D341Med (cell line): ENCODE measurements around the gene SNX9.

ENCODE experiments used
- DNase-seq: peaks from one replicate; pipeline ENCODE4 v3.0.0; 2012; ENCODE audit warnings: low spot score

SNX9 gene

DNA sequence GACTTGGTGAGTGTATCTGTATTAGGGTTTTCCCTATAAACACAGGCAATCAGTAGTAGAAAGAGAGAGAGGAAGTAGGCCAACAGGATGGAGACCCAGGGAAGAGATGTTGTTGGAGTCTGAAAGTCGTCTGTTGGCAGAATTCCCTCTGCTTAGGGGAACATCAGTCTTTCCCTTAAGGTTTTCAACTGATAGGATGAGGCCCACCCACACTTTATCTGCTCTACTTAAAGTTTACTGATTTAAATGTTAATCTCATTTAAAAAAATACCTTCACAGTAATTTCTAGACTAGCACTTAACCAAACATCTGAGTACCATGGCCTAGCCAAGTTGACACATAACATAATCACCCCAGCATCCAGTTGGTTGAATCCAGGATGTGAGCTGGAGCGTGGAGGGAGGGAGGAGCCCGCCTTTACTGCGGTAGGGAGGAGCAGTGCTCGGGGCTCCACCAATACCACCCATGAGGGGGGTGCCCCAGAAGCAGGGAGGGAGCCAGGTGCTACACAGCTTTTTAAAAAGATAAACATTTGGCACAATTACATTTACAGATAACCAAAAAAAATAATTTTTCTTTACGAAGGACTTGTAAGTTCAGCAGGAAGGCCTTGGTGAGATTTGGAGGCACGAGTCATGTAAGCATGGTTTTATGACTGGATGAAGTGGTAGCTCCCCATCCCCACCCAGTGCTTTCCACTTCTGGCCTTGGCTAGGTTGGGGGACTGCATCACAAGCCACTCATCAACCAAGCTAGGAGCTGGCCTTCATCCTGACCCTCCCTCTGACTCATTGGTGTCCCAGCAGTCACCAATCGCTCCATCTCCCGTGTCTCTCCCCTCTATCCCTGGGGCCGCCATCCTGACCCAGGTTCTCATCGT is 18.4 kb upstream of the SNX9 start:
- no peak for DNase-seq

DNA sequence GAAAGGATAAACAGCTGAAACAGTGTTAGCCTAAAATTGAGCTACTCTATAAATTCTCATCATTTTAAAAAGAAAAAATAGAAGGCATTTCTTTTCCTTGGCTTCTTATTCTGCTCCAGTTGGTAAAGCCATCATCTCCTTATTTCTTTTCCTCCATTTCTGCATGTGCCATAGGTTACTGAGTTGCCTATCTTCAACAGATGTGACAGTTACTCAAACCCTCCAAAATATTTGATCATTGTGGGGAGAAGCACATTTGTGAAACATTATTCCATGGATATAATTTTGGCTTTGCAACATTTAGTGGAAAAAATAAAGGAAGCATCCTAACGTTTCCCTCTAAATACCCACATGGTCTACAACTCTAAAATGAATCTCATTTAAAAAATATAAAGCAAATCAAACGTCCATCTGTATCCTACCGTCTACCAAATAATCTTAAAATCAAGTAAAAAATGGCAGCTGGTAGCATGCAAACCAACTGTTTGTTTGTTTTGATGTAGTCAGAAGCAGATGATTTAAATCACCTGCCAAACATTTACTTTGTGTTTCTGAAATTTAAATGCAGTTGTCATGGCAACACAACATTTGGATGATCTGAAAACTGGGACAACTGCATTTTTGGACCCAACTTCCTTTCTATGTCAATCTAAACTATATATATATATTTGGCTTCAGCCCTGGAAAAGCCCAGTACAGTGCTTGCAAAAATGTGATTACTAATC is 16.8 kb upstream of the SNX9 start:
- DNase-seq: no peak

DNA sequence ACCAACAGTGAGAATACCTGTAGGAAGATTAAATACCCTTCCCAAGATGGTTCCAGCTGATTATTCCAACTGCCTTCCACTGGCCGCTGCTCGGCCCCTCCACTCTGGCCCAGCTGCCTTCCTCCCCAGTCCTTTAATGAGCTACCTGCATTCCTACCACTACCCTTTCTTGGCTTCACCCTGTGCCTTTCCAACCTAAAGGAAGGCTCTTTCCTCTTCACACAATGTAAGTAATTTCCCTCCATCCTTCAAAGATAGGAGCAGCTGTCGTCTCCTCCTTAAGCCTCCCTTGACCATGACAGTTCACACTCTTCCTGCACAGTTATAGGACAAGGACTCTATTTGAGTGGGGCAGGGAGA is 16.2 kb upstream of the SNX9 start:
- no peak for DNase-seq

DNA sequence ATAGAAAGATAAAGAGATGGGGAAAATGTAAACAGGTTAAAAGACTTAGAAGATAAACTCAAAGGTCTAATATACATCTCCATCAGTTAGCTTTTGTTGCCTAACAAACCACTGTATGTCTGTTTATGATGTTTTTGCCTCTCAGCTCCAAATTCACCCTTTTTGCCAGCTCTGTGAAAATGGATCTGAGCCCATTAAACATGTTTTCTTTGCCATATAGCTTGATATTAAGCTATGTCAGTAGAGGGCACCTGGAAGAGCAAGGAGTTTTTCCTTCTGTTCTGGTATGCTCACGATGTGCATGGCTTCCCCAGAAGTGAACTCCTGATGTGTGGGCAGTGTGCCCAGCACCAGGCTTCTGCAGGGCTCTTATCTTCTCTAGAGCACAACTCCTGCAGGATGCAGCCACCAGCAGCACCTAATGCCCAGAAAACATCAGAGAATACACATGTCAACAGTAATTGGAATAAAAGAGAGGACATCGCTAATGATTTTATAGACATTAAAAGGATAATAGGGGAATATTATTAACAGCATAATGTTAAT is 14.6 kb upstream of the SNX9 start:
- no peak for DNase-seq

DNA sequence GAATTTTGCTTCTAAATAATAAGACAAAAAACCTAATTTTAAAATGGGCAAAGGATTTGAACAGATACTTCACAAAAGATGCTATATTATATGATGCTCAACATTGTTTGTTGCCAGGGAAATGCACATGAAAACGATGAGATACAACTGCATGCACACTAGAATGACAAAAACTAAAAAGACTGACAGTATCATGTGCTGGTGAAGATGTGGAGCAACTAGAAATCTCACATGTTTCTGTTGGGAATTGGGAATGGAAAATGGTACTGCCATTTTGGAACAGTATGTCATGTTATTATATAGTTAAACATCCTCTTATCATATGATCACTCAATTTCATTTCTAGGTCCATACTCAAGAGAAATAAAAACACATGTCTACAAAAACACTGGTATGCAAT is 13.4 kb upstream of the SNX9 start:
- DNase-seq: no peak

DNA sequence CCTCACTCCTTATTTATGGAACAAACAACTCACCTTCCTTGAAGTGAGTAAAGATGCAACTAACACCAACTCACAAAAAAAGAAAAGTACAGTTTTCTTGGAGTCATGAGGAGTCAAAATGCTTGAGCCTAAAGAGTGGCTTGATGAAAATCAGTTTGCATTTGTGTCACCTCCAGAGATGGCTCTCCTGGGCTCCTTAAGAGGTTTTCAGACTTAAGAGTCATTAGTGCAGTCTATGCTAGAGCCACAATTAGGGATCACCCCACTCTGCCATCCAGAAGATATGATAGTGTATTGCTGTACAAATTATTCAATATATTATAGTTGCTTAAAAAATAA is 11.9 kb upstream of the SNX9 start:
- DNase-seq: no peak

DNA sequence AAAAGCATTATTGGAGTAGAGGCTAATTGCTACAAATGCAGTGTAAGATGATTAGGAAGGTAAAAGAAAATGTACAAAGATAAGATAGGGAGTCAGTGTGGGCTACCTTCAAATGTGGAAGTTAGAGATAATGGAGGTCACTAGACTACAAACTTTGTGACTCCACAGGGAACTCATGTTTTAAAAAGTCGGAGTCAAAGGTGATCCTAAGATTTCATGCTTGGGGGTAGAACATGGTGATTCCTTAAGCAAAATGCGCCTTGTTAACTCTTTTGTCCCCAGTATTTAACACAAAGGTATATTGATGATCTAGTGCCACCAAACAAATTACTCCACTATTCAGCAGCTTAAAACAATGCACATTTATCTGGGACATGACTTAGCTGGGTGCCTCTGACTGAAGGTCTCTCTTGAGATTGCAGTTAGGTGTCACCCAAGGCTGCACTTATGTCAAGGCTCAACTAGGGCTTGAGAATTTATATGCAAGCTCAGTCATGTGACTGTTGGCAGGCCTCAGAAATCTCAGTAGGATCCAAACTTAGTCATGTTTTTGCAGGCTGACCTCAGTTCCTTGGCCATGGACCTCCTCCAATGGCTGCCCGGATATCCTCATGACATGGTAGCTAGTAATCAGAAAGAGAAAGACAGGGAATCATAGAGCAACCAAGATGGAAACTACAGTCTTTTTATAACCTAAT is 11.4 kb upstream of the SNX9 start:
- no peak for DNase-seq

DNA sequence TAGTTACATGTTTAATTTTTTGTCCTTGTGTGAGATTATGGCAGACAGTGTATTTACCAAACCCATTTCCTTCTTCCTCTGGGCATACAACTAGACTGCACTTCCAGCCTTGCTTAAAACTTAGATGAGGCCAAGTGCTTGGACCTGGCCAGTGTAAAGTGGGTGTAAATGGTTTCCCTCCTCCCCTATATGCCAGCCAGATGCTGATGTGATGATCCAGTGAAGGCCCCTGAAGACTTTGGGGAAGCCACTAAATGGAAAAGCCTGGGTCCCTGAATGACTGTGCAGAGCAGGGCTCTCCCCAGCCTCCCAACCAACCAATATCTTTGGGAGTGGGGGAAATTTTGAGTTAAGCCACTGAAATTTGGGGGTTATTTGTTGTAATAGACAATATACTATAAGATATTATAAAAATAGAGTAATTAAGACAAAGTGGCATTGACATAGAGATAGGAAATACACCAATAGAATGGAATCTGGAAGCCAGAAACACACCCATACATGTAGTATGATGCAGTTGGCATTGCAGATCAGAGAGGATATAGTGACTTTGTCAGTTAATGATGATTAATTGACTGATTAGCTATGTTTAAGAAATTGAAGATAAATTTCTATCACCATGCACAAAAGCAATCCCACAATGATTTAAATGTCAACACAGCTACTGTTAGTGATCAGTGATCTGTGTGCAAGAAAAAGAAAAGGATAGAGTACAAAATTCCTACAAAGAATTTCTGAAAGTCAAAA is 10.4 kb upstream of the SNX9 start:
- DNase-seq: no peak

DNA sequence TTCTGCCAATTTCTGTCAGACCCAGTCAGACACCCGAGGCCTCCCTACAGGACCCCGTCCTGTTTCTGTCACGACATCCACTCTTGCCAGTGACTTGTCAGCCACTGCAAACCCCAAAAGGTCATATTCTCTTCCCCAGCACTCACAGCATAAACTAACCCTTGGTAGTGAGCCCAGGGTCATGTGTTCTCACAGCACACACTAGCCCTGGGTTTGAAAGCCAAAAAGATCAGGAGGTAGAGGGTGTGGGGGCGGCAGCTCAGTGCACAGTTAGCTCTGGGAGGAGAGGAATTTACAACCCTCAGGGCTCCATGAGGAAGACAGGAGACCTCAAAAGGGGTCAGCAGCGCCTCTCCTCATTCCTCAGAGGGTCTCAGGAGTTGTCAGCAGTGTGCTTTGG is 9.9 kb upstream of the SNX9 start:
- no peak for DNase-seq

DNA sequence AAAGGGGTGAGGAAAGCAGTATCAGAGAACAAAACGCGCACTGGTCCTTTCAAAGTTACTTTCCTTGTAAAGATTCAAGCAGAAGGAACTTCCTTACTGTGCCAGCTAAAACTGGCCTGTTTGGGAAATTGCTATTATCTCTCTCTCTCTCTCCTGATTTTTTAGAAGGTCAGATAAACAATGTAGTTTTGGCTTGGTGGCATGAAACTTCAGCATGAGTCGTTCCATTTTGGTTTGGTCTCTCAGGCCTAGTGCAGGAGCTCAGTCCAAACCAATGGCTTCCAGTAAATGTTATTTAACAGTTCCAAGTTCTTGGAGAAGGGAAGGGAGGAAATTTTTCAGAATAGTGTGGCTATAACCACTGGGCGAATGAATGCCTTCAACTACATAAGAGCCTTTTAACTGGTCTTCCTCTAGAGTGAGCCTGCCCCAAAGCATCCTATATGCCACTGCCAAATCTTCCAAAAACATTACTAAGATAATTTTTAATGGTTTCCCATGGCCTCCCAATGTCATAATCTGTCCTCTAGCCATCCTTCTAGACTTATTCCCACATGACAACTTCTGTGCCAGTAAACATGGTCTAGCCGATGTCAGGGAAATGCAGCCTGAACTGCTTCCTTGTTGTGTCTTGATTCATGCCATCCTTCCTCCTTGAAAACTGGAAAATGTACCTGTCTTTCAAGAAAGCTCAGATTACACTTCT is 9.1 kb upstream of the SNX9 start:
- no peak for DNase-seq

DNA sequence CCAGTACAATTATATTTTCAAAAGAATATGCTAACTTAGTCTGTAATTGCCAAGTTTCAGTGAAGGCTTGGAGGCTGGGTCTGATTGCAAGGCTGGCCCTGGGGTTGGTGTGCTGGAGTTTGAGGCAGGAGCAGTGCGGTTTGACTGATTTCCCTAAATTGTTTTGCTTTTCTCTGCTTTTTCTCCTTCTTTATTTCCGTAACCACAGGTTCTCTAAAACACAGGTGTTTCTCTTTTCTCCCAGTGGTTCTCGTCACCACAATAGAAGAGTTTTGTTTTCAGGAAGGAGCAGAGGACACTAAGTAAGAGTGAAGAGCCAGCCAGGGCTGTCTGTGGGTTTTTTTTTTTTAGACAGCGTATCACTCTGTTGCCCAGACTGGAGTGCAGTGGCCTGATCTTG is 8.2 kb upstream of the SNX9 start:
- no peak for DNase-seq

DNA sequence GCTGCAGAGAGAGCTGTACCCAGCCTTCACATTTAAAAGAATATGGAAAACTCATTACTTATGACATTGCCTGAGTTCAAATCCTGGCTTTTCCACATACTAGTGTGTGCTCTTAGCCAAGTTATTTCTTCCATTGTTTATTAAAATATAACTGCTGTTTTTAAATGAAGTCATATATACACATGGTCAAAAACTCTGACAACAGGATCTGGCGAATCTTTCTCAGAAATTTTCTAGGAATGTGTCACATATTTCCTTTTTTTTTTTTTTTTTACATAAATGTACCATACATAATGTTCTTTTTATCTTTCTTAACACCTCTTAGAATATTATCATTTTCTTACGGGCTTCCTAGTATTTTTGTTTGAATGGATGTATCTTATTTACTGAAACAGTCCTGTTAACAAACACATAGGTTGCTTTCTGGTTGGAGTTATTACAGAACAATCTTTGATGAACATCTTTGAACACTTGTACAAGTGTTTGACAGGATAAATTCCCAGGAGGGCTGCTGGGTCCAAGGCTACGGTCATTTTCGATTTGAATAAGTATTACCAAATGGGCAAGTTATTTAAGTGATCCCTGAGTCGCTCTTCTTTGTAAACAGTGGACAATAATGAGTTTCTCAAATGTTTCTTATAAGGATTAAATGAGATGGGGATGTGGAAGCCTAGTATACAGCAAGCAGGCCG is 1.6 kb upstream of the SNX9 start:
- no peak for DNase-seq

DNA sequence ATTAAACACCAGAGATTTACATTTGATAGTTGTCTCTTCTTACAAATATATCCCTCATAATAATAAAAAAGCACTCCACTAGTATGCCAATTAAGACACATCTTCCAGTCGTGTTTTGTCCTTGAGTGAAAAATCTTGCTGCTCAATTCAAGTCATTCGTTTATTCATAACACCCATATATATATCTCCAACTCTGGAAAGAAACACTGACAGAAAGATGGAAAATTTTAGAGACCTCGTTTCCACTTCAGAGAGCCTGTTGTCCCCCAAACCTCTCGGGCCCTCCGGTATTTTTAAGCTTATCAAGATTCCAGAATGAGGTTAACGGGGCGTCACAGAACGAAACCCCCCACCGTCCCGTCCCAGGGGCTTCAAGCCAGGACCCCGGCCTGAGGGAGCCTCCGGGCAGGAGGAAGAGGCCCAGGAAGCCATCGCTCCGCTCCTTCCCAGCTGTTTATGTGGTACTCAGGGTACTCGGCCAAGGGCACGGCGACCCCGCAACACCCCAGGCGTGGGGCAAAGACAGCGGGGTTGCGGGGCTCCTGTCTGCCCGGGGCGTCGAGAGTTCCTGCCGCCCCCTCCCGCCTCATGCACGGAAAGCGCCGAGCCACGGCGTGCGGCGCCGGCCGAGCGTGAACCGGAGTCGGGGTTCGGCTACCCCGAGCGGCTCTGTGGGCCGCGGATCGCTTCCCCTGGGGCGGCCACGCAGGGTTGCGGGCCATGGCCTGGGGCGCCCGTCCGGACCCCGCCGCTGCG is 623 bp upstream of the SNX9 start:
- no peak for DNase-seq

DNA sequence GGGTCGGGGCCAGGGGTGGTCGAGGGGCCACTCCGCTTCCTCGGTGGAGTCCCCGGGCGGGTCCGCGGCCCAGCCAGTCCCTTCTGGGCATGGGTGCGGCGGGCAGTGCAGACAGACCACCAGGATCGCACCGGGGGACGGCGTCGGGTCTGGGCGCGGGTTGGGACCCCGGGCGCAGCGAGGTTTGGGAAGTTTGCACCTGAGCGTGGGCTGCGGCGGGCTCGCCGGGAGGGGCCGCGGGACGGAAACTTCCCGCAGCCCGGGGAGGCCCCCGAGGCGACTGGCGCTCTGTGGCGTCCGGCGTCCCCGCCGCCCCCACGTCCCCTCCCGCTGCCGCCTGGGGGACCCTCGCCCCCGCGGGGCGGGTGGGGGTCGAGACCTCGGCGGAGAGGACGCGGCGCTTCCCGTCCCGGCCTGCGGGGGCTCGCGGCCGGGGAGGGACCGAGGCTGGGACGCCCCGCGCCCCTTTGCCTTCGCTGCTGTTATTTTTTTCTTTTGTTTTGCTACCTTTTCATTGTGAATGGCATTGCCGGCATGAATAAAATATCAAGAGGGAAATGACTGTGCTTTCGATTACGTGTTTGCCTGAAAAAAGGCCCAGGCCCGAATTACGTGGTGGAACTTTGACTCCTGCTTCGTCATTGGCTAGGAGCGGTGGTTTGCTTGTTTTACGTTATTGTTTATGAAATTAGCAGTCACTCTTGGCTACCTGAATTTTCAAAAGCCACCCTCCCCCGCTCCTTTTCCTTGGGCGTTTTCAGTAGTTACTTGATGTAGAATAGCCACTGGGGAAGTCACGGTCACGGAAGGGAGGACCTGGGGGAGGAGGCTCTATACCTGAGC is 703 bp downstream of the SNX9 start:
- DNase-seq: peak; percentile 70

DNA sequence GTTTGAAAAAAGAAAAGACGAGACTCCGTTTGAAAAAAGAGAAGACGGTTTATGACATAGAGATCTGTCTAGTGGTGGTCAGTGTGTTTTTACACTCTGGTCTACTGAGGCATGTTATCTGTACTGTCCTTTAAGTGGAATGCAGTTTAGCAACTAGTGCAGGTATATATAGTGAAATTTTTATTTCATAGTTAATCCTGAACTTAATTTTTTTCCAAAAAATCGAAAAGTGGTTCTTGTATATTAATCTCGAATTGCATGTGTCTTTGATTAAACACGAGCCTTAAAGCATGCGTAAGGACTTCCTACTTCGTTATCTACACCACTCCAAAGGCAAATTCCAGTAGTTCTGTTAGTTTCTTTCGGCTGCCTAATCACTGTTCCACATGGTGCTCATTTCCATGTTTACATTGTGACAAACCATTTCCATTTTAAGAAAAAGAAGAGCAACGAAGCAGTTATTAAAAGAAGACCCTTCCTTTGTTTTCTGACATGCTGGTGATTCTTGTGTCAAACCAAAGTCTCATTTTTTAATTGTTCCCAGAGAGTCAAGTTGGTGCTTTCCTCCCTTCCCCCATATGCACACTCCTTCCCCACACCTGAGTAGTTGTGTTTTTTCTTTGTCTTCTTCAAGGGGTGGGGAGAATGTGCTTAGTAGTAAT is 2.3 kb downstream of the SNX9 start:
- DNase-seq: no peak

DNA sequence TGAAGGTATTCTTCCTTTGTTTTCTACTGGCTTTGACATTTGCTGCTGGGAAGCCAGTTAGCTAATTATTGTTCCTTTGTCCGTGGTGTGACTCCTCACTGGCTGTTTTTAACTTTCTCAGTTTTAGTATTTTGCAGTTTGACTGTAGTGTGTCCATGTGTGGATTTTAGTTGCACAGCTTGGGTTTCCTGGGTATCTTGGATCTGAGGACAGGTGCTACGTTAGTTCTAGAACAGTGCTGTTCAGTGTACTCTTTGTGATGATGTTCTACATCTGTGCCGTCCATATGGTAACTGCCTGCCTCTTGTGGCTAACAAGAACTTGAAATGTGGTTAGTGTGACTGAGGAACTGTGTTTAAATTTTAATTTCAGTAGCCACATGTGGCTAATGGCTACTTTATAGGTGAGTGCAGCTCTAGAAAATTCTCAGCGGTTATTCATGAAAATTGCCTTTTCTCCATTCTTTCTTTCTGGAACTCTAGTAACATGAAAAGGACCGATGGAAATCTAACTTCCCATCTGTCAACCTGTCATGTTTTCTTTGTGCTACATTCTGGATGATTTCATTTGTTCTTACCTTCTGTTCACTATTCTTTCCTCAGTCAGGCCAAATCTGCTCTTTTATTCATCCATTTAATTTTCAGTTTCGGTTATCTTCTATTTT is 7.4 kb downstream of the SNX9 start:
- no peak for DNase-seq

DNA sequence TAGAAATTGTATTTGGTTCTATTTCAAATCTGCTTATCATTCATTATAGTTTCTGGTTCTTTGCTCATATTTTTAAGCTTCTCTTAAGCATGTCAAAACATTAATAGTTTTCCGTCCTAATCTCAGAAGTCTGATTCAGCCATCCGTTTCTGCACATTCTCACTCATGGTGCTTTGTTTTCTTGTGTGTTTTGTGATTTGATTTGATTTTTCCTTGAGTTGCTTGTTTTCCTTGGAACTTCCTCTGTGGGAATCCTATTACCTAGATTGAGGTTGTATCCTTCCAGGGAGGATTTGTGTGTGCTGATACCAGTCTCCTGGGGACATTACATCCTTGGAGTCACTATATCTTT is 7.9 kb downstream of the SNX9 start:
- no peak for DNase-seq
